ENCODE data around the gene PNMA8B.
"Not testable (repeated sequence)": the region's sequence is repeated elsewhere in the genome, so short reads cannot be mapped to it uniquely, and the experiment has no call there.

PNMA8B gene

GRCh38 chr19:46495786-46496099, at the start of gene PNMA8B:
TSS of gene PNMA8B (minus strand) at chr19:46495867. CDS start at chr19:46495465, 402 bp downstream.
- peak; percentile 33 to 47 for DNase-seq

- DNase-seq = no peak
These were observed 49.0 kb upstream of the PNMA8B start for GRCh38 chr19:46544651-46545050.

- peak; percentile 82 to 87 for DNase-seq
These were observed 47.0 kb upstream of the PNMA8B start for GRCh38 chr19:46542428-46543230.

GRCh38 chr19:46537136-46538097, 41.8 kb upstream of the PNMA8B start:
- peak; percentile 75 to 78 for DNase-seq

- no peak for DNase-seq
These were observed 40.7 kb upstream of the PNMA8B start for GRCh38 chr19:46536391-46536790.

GRCh38 chr19:46533621-46534081, 38.0 kb upstream of the PNMA8B start:
- DNase-seq = no peak

- no peak for DNase-seq
These were observed 37.5 kb upstream of the PNMA8B start for GRCh38 chr19:46533078-46533620.

- no peak for DNase-seq
These were observed 35.0 kb upstream of the PNMA8B start for GRCh38 chr19:46530636-46531035.

- DNase-seq = peak; percentile 81 to 83
These were observed 34.2 kb upstream of the PNMA8B start for GRCh38 chr19:46529622-46530451.

GRCh38 chr19:46528601-46529590, 33.2 kb upstream of the PNMA8B start:
- DNase-seq = no peak

- not testable (repeated sequence) for DNase-seq
These were observed 31.1 kb upstream of the PNMA8B start for GRCh38 chr19:46526801-46527200.

GRCh38 chr19:46524308-46524707, 28.6 kb upstream of the PNMA8B start:
- DNase-seq = no peak

GRCh38 chr19:46522988-46523387, 27.3 kb upstream of the PNMA8B start:
- not testable (repeated sequence) for DNase-seq

- DNase-seq = no peak
These were observed 25.7 kb upstream of the PNMA8B start for GRCh38 chr19:46521241-46521868.

GRCh38 chr19:46520616-46521015, 24.9 kb upstream of the PNMA8B start:
- no peak for DNase-seq

- DNase-seq = no peak
These were observed 21.8 kb upstream of the PNMA8B start for GRCh38 chr19:46517471-46517870.

- peak in 1 of 2 experiments; percentile 53 for DNase-seq
These were observed 20.2 kb upstream of the PNMA8B start for GRCh38 chr19:46515879-46516350.

GRCh38 chr19:46515290-46515609, 19.6 kb upstream of the PNMA8B start:
- DNase-seq = no peak

GRCh38 chr19:46514589-46515289, 19.1 kb upstream of the PNMA8B start:
- DNase-seq = no peak
